Measurements from ENCODE around the gene RIMKLB.

- TF ChIP-seq CTCF (optimal IDR thresholded peaks at IDR 0.05 in 1 of 3, IDR thresholded peaks at IDR 0.05 in 1 of 3, conservative IDR thresholded peaks at IDR 0.05 in 1 of 3; ENCODE audit: extremely low read depth in 1 of 3, insufficient read depth in 2 of 3, low read length in 3 of 3) (no peak), EZH2 (IDR thresholded peaks at IDR 0.05; ENCODE audit: low read length) (no peak)
Measured at GRCh38 chr12:8697476-8698131, at the start of gene RIMKLB.
